Myocyte (in vitro differentiated cells): Measurements from ENCODE around the gene NFS1. TPM values are rescaled to one million over a fixed set of nuclear protein-coding genes. Genes with fewer than 3 reads are reported as not detected.
"Not testable (repeated sequence)": the region's sequence is repeated elsewhere in the genome, so short reads cannot be mapped to it uniquely, and the experiment has no call there.

ENCODE experiments used
- DNase-seq: peaks from one replicate; pipeline ENCODE4 v3.0.0-alpha.2; 2012; ENCODE audit warnings: low read depth
- polyA plus RNA-seq: library from polyadenylated mRNA; unstranded; fragments of >200 nt; gene quantifications from one replicate; pipeline ENCODE4 v1.2.1, GENCODE V29; 2012; ENCODE audit warnings: missing spikeins
- total RNA-seq: library from RNA; depleted of rRNA; stranded (reverse); fragments of >200 nt; gene quantifications from 2 replicates; pipeline ENCODE4 v1.2.3, GENCODE V29; 2014

The NFS1 gene
- total RNA-seq, result 34.3 and 37.1 TPM in 2 replicates
- polyA plus RNA-seq, result 38.0 TPM

DNA sequence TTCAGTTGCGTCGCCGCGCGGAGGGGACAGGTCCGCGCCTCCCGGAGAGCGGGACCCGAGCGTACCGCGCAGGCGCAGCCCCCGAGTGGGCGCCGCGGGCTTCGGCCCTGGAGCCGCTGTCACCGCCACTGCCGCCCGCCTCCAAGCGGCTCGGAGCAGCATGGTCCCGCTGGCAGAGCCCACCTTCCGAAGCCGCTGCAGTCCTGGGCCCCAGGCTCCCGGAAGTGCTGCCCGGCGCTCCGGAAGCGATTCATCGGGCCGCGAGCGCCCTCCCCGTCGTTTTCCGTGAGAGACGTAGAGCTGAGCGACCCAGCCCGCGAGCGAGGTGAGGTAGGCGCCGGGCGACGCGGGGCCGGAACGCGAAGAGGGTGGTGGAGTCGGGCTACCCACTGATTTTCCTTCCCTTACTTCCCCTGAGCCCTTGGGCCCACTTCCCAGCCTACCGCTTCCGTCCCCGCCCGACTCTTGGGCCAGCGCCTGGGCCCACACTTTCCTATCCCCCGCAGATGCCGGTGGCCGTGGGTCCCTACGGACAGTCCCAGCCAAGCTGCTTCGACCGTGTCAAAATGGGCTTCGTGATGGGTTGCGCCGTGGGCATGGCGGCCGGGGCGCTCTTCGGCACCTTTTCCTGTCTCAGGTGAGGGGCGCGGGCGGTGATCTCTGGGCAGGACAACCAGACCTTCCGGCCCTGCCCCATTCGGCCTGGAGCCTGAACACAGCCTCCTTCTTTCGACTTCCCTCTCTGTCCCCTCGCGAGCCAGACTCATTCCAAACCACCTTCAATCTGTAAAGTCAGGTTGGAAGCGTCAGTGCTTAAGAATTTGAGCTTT is at the start of gene NFS1, which contains the start of gene ROMO1:
Gene NFS1 (minus strand): TSS at position 226 of the 830 bp plus-strand sequence. CDS start 64 bp downstream, at position 162.
Gene ROMO1 (plus strand): TSS at position 279 of the 830 bp plus-strand sequence. CDS start 228 bp downstream, at position 507.
- DNase-seq, result peak; percentile 89

- not testable (repeated sequence) for DNase-seq
These were observed 45.3 kb upstream of the NFS1 start for GRCh38 chr20:35744492-35744841.

- peak; percentile 27 for DNase-seq
These were observed 44.7 kb upstream of the NFS1 start for GRCh38 chr20:35743693-35744491.

DNA sequence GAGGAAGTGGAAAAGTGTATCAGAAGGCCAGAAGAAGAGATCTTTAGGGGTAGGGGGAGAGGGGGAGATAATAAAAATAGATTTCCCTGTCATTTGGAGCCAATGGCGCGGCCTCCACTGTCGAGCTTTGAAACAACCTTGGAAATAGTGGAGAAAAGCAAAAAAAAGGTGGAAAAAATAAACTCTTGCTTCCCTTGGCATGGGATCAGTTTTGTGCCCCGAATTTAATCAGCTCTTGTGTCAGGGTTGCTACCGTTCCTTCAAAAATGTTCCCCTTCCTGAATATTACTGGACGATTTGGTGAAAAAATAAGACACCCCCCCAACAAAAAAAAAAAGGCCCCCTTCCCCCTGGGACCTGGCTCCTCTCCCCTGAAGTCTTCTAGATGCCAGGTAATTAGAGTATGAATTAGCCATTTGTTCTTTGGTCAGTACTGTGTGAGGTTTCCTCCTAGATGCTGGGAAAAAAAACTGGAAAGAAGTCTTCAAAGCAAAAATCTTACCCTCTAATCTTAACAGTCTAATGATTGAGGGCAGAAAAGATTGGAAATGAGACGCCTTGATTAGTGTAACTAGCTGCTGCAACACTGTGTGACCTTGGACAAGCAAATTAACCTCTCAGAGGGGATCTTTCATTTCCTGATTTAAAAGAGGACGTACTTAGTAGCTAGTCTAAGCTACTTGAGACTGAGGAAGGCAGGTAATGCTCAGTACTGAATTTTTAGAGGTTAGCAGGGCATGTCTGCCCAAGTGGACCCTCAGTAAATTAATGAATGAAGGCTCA is 43.8 kb upstream of the NFS1 start:
- peak; percentile 26 for DNase-seq

DNA sequence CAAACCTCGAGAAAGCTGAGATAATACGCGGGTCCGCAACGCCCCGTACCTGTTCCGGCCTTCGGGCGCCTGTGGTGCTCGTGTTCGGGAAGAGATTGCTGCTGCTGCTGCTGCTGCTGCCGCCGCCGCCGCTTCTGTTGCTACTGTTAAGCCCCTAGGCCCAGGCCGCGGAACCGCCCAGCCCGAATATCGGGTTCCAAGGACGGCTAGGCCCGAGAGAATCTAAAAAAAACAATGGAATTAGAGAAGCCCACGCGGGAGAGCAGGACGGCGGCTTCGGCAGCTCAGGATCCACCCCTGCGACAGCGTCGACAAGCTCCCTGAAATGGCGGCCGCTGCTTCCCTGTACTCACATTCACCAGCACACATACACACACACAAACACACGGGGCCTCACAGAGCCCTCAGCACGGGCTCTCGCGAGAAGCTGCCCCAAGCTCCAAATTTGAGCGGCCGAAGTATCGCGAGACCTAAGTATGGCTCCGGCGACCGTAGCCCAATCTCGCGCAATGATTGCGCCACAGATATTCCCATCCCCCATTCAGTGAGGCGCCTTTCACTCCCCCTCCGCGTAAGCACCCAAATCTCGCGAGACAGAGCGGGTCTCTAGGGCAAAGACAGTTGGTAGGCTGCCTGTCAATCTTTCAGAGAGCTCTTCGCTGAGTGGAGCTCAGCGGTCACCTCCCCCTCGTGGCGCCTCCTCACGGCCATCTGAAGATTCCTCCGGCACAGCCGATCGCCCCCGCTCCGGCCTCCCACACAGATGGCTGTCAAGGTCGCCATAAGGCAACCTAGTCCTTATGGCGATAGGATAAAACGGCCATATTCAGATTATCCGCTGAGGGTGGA is 43.0 kb upstream of the NFS1 start, which contains the start of gene RBM39:
Gene RBM39 (minus strand): TSS at position 369 of the 849 bp plus-strand sequence. CDS start 1,386 bp downstream, outside the sequence.
- peak; percentile 100 for DNase-seq

GRCh38 chr20:35739294-35740163 is 40.4 kb upstream of the NFS1 start:
- DNase-seq, result peak; percentile 24

GRCh38 chr20:35738410-35739179 is 39.4 kb upstream of the NFS1 start:
- no peak for DNase-seq

DNA sequence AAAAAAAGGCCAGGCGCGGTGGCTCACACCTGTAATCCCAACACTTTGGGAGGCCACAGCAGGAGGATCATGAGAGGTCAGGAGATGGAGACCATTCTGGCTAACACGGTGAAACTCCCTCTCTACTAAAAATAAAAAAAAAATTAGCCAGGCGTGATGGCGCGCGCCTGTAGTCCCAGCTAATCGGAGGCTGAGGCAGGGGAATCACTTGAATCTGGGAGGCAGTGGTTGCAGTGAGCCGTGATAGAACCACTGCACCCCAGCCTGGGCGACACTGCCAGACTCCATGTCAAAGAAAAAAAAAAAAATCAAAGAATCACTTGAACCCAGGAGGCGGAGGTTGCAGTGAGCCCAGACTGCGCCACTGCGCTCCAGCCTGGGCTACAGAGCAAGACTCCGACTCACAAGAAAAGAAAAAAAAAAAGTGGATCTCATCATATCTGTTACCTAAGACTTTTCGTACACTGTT is 38.7 kb upstream of the NFS1 start:
- DNase-seq, result no peak

DNA sequence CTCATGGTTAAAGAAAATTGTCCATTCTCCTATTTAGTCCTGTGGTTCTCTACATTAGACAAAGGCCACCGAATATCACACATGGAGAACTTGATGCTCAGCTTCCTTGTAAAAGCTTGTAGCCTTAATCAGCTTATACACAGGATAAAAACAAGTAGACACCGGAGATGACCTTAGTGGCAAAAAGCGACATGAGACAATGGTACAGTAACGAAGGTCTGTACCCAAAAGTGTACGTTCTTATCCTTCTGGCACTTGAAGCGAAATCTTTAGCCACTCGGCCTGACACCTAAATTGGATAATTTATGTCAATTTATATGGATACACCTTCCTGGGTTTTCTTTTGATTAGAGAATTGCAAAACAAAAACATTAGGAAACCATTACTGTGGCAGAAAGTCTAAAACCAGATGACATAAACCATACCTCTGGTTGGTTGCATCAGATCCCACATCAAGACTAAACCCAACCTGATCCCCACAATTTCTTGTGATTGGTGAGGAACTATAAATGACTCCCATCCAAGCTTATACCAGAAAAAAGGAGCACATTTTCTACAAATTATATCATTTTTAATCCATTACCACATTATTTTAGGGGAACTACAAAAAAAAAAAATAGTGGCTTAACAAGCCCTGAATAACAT is 36.8 kb upstream of the NFS1 start:
- no peak for DNase-seq

GRCh38 chr20:35734777-35735649 is 35.9 kb upstream of the NFS1 start:
- no peak for DNase-seq

- no peak for DNase-seq
These were observed 35.2 kb upstream of the NFS1 start for GRCh38 chr20:35734374-35734773.

DNA sequence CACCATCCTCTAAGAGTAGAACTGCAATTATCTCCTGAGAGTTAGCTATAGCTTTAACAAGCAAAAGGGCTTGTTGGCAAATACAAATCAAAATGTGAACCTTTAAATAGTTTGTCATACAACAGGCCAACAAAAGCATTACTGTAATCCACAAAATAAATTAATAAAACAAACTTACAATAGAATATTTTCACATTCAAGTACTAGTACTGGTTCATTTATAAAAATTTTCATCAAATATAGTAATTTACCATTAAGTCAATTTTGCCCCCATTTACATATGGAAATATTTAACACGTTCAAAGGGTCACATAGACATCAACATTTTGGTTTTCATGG is 33.5 kb upstream of the NFS1 start:
- DNase-seq, result no peak

DNA sequence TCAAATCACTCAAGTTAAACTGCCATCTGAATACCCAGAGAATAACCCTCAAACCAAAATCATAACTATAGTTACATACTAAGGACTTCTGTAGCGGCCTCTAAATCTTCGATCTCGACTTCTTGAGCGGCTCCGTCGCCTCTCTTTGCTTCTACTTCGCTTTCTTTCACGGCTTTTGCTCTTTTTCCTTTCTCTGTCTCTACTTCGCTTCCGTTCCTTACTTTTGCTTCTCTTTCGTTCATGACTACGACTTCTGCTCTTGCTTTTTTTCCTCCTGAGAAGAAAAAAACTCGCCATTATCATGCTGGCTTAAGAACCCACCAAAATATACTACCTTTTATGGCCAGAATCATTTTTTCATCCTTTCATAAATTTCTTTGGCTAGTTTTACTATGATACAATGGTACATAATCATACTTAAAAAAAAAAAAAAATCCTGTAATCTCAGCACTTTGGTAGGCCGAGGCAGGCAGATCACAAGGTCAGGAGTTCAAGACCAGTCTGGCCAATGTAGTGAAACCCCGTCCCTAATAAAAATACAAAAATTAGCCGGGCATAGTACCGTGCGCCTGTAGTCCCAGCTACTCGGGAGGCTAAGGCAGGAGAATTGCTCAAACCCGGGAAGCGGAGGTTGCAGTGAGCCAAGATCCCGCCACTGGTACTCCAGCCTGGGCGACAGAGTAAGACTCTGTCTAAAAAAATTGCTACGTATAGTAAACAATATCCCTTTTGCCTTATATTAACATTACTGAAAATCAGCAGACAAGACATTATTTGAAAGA is 32.9 kb upstream of the NFS1 start:
- DNase-seq, result no peak

- DNase-seq, result no peak
These were observed 32.3 kb upstream of the NFS1 start for GRCh38 chr20:35731469-35731788.

DNA sequence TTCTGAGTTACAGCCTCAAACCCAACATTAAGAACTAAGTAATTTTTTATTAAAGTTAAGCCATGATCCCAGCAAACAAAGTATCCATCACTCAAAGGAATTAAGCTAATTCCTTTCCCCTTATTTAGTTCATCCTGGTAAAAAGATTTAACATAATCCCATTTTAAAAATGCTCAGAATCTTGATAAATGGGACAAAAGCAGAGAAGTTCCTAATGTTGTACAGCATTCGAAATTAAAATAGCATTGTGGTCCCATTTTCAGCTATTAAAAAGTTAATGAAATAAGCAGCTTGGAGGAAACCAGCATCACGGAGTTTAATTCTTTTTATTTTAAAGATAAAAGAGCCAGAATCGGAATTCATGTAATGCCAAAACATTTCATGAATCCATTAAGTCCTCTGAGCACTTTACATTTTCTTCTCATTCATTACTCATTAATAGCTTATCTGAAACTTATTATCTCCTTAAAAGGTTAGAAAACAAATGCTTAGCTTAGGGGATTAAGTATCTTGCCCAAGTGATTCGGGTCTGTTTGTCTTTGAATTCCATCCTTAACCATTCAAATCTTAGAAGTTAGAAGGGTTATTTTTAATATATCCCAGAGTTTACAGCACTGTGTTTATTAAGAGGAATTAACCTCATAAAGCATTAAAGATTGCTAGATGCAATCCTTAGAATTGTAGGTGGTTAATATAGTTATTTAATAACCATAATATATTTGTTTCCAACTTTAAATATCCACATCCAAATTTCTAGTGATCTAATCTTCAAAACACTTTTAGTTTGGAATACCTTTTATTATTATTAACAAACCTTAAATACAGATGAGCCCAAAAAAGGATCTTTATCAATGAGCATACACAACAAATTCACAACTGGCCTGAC is 31.7 kb upstream of the NFS1 start:
- no peak for DNase-seq
